ENCODE data around the gene CRISP2. TPM values are rescaled to one million over a fixed set of nuclear protein-coding genes. Genes with fewer than 3 reads are reported as not detected.

CRISP2 gene, protein sequence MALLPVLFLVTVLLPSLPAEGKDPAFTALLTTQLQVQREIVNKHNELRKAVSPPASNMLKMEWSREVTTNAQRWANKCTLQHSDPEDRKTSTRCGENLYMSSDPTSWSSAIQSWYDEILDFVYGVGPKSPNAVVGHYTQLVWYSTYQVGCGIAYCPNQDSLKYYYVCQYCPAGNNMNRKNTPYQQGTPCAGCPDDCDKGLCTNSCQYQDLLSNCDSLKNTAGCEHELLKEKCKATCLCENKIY
- not detected for total RNA-seq
- long read RNA-seq, result 0 reads

DNA sequence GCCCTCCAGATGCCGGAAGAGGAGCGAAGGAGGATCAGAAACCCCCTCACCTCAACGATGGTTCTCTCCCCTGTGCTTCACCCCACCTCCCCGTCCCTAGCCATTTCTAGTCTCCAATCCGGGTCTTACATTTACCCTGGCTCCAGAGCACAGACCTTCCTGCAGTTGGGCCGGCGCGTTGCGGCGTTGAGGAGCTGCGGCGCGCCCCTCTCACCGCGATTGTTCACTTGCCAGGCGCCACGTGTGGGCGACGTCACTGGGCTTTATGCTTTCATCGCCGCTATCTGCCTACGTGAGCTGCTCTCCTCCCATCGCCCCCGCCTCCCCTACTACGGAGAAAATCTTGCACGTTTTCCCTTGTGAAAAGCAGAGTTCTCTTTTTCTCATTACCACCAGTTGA, at the start of gene CRISP2:
Gene CRISP2 (minus strand): TSS at position 198 of the 400 bp plus-strand sequence. CDS start 4,347 bp downstream, outside the sequence.
- ATAC-seq, result peak; percentile 25
- Histone ChIP-seq H3K4me1 (no peaks in the 10 kb centered on the region), H3K27ac (no peak within 1 kb of the TSS), H3K4me3 (no peak within 1 kb of the TSS), H3K27me3 (no peaks in the 10 kb centered on the region), H3K36me3 (no peaks in the 10 kb centered on the region), H3K9me3 (no peaks in the 10 kb centered on the region)
- TF ChIP-seq, protein P1, sequence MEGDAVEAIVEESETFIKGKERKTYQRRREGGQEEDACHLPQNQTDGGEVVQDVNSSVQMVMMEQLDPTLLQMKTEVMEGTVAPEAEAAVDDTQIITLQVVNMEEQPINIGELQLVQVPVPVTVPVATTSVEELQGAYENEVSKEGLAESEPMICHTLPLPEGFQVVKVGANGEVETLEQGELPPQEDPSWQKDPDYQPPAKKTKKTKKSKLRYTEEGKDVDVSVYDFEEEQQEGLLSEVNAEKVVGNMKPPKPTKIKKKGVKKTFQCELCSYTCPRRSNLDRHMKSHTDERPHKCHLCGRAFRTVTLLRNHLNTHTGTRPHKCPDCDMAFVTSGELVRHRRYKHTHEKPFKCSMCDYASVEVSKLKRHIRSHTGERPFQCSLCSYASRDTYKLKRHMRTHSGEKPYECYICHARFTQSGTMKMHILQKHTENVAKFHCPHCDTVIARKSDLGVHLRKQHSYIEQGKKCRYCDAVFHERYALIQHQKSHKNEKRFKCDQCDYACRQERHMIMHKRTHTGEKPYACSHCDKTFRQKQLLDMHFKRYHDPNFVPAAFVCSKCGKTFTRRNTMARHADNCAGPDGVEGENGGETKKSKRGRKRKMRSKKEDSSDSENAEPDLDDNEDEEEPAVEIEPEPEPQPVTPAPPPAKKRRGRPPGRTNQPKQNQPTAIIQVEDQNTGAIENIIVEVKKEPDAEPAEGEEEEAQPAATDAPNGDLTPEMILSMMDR (IDR thresholded peaks at IDR 0.05), result no peak
- DNase-seq, result no peak
- intact Hi-C loops (cut with DNase I), result no loop called here

DNA sequence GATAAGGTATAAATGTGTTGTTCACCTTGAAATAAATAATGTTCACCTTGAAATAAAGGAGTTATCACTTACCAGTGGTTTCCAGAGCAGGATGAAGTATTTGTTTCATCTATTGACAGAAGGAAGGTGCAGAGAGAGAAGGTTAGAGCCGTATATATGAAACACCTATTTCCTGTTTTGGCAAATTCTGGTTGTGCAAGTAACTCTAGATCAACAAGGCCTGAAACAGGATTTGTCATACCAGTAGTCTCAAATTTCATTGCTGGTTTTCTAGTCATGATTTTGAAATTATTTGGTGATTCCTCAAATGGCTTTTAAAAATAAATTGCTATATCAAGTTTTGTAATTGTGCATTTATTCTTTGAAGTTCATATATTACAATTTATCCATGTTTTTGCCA, 30.9 kb upstream of the CRISP2 start, which contains the start of gene CRISP3:
Gene CRISP3 (minus strand): TSS at position 130 of the 400 bp plus-strand sequence. CDS start 21 bp downstream, at position 109.
- TF ChIP-seq, protein P1 (IDR thresholded peaks at IDR 0.05), result no peak
- Histone ChIP-seq H3K9me3 (no peaks in the 10 kb centered on the region), H3K4me1 (no peaks in the 10 kb centered on the region), H3K4me3 (no peak within 1 kb of the TSS), H3K27ac (no peak within 1 kb of the TSS), H3K36me3 (no peaks in the 10 kb centered on the region), H3K27me3 (no peaks in the 10 kb centered on the region)
- DNase-seq (no peak), ATAC-seq (no peak)
- intact Hi-C loops (cut with DNase I), result no loop called here

DNA sequence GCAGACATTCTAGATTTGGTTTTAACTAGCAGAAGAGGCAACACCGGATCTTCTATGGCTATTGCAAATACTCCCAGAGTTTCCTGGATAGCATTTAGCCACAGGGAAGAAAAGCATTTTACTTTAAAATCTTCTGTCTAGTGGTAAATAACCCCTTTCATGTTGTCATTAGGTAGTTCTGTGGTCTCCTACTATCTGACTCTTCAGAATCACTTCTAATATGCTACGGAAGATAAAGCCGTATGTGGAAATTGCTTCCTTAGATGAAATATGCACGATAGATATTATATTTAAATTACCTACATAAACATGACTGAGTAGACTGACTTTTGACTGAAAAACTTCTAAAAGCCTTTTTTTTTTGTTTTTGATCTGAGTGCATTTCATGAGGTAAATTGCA, 30.1 kb upstream of the CRISP2 start:
- Histone ChIP-seq H3K27ac (no peak overlapping the region), H3K4me1 (no peaks in the 10 kb centered on the region), H3K36me3 (no peaks in the 10 kb centered on the region), H3K9me3 (no peaks in the 10 kb centered on the region), H3K27me3 (no peaks in the 10 kb centered on the region), H3K4me3 (no peak overlapping the region)
- DNase-seq (no peak), ATAC-seq (no peak)
- TF ChIP-seq, protein P1 (IDR thresholded peaks at IDR 0.05), result no peak
- intact Hi-C loops (cut with DNase I), result no loop called here

DNA sequence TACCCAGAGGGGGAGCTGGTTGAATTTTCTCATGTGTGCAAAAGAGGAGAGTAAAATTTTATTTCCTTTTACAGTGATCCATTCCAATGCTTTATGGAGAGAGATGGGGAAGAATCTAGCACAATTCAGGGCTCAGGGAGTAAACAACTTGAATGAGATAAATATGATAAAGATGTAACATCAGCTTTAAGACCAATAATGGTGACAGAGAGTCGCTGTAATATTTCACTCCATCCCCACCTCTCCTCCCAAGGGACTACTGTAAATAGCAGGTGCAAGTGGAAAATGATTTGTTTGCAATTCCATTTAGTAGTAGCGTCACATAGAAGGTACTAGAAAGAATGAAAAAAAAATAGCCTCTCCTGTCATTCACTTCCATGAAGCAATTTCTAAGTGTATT, 26.1 kb upstream of the CRISP2 start:
- Histone ChIP-seq H3K4me1 (no peaks in the 10 kb centered on the region), H3K27me3 (no peaks in the 10 kb centered on the region), H3K27ac (no peak overlapping the region), H3K9me3 (no peaks in the 10 kb centered on the region), H3K36me3 (no peaks in the 10 kb centered on the region), H3K4me3 (no peak overlapping the region)
- intact Hi-C loops (cut with DNase I), result no loop called here
- DNase-seq (no peak), ATAC-seq (no peak)
- TF ChIP-seq, protein P1 (IDR thresholded peaks at IDR 0.05), result no peak

DNA sequence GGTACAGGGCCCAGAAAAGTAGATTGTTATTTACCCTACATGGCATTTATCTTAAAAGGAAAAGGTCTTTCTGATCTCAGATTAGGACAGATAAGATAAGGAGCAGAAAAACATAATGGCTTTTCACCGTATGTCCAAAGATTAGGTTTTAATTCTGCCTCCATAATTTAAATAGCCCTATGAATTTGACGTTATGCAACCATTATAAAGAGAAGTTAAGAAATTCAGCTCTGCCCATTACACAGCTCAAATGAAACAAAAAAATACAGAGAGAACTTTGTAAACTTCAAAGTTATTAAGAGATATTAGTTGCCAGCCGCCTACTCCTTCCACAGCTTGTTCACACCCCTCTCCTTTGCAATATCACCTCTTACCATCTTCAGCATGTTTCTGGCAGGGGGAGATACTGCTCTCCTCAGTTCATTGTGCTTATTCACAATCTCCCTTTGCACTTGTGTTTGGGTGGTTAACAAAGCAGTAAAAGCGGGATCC, 22.7 kb upstream of the CRISP2 start:
- H3K27me3 ChIP-seq, result no peaks in the 10 kb centered on the region
- no peaks in the 10 kb centered on the region for H3K9me3 ChIP-seq
- DNase-seq (no peak), ATAC-seq (no peak)
- no peaks in the 10 kb centered on the region for H3K4me1 ChIP-seq
- H3K27ac ChIP-seq, result no peak overlapping the region
- no peak overlapping the region for H3K4me3 ChIP-seq
- TF ChIP-seq, protein P1 (IDR thresholded peaks at IDR 0.05), result no peak
- intact Hi-C loops (cut with DNase I), result no loop called here
- H3K36me3 ChIP-seq, result no peaks in the 10 kb centered on the region

All from upper lobe of right lung (tissue), 1 donor.